NB4 (cell line): ENCODE measurements around the gene MYOC.

Experiments used
- POLR2A ChIP-seq: IDR thresholded peaks from 2 replicates; pipeline ENCODE4 v1.6.1; 2011; ENCODE audit warnings: mild to moderate bottlenecking; ENCODE audit not compliant: insufficient read length; ENCODE audit errors: extremely low read depth
- TF ChIP-seq, protein P1 (sequence below): IDR thresholded peaks from one replicate; pipeline ENCODE4 v1.5.1; 2012; ENCODE audit warnings: low read depth, low read length
- TF ChIP-seq, protein P2 (sequence below): IDR thresholded peaks from 2 replicates; pipeline ENCODE4 v1.6.1; 2011; ENCODE audit warnings: low read depth, low read length

- TF ChIP-seq, protein P1, sequence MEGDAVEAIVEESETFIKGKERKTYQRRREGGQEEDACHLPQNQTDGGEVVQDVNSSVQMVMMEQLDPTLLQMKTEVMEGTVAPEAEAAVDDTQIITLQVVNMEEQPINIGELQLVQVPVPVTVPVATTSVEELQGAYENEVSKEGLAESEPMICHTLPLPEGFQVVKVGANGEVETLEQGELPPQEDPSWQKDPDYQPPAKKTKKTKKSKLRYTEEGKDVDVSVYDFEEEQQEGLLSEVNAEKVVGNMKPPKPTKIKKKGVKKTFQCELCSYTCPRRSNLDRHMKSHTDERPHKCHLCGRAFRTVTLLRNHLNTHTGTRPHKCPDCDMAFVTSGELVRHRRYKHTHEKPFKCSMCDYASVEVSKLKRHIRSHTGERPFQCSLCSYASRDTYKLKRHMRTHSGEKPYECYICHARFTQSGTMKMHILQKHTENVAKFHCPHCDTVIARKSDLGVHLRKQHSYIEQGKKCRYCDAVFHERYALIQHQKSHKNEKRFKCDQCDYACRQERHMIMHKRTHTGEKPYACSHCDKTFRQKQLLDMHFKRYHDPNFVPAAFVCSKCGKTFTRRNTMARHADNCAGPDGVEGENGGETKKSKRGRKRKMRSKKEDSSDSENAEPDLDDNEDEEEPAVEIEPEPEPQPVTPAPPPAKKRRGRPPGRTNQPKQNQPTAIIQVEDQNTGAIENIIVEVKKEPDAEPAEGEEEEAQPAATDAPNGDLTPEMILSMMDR = no peak
- no peak for TF ChIP-seq POLR2A
- TF ChIP-seq, protein P2, sequence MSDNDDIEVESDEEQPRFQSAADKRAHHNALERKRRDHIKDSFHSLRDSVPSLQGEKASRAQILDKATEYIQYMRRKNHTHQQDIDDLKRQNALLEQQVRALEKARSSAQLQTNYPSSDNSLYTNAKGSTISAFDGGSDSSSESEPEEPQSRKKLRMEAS = no peak
Observed at GRCh38 chr1:171674431-171675405, 22.2 kb upstream of the MYOC start.
